CD14-positive monocyte (primary cell): ENCODE data around the gene MANF. TPM values are rescaled to one million over a fixed set of nuclear protein-coding genes. Genes with fewer than 3 reads are reported as not detected.

ENCODE experiments used
- DNase-seq, 3 donors: peaks; one replicate each; pipeline ENCODE4 v3.0.0-alpha.2; 2011 to 2022
- H2AFZ ChIP-seq: 2 replicates; pipeline ENCODE4 v1.6.0; 2012; ENCODE audit warnings: mild to moderate bottlenecking, low read depth, low read length, inconsistent platforms; ENCODE audit not compliant: insufficient read depth, poor library complexity, severe bottlenecking
- H3K27ac ChIP-seq, 2 donors: 1 replicate in 1 of 2; 2 replicates in 1 of 2; pipeline ENCODE4 v1.5.1; 2012 to 2013; ENCODE audit warnings: low read length in 2 of 2, control low read depth in 1 of 2, inconsistent platforms in 1 of 2, low read depth in 1 of 2, mild to moderate bottlenecking in 1 of 2
- H3K27me3 ChIP-seq, 2 donors: one replicate each; pipeline versions ENCODE4 v1.6.0 to v1.6.1; 2011 to 2013; ENCODE audit warnings: low read length in 2 of 2; ENCODE audit not compliant: control insufficient read depth in 2 of 2, insufficient read depth in 2 of 2
- H3K36me3 ChIP-seq, 2 donors: replicated peaks in 1 of 2; 1 replicate in 1 of 2; 2 replicates in 1 of 2; pipeline versions ENCODE4 v1.5.1 to v1.6.1; 2012 to 2013; ENCODE audit warnings: low read length in 2 of 2, control low read depth in 1 of 2, inconsistent platforms in 1 of 2, mild to moderate bottlenecking in 1 of 2; ENCODE audit not compliant: insufficient read depth in 2 of 2, control insufficient read depth in 1 of 2
- H3K4me1 ChIP-seq, 2 donors: 1 replicate in 1 of 2; 2 replicates in 1 of 2; pipeline versions ENCODE4 v1.5.1 to v1.6.1; 2012 to 2013; ENCODE audit warnings: low read length in 2 of 2, control low read depth in 1 of 2, inconsistent platforms in 1 of 2, mild to moderate bottlenecking in 1 of 2, moderate library complexity in 1 of 2; ENCODE audit not compliant: insufficient read depth in 2 of 2, control insufficient read depth in 1 of 2
- H3K4me2 ChIP-seq: replicated peaks from 2 replicates; pipeline ENCODE3; 2012; ENCODE audit warnings: low read length, moderate library complexity, mild to moderate bottlenecking; ENCODE audit not compliant: poor library complexity, severe bottlenecking; ENCODE audit errors: extremely low read depth
- H3K4me3 ChIP-seq, 3 experiments: fragments of 200-600 bp in 1 of 3; sonication (generic) in 1 of 3; replicated peaks in 1 of 3; 1 replicate in 2 of 3; 2 replicates in 1 of 3; pipeline ENCODE4 v1.5.1; 2011 to 2013; ENCODE audit warnings: low read length in 3 of 3, mild to moderate bottlenecking in 3 of 3, control low read depth in 2 of 3, low read depth in 2 of 3, inconsistent platforms in 1 of 3, moderate library complexity in 1 of 3
- H3K79me2 ChIP-seq: 2 replicates; pipeline ENCODE4 v1.6.0; 2012; ENCODE audit warnings: mild to moderate bottlenecking, control low read depth, inconsistent platforms, low read length, moderate library complexity; ENCODE audit not compliant: insufficient read depth
- H3K9ac ChIP-seq: 2 replicates; pipeline ENCODE4 v1.6.0; 2017; ENCODE audit warnings: low read length, mild to moderate bottlenecking; ENCODE audit not compliant: insufficient read depth, poor library complexity, severe bottlenecking
- H3K9me3 ChIP-seq, 2 donors: replicated peaks in 1 of 2; 1 replicate in 1 of 2; 2 replicates in 1 of 2; pipeline versions ENCODE4 v1.5.1 to v1.6.1; 2012 to 2013; ENCODE audit warnings: low read length in 2 of 2, control low read depth in 1 of 2; ENCODE audit not compliant: control insufficient read depth in 1 of 2, insufficient read depth in 1 of 2
- H4K20me1 ChIP-seq: 2 replicates; pipeline ENCODE4 v1.6.0; 2012; ENCODE audit warnings: mild to moderate bottlenecking, low read length, control low read depth, moderate library complexity; ENCODE audit not compliant: insufficient read depth
- H3K27ac Mint-ChIP-seq, 7 donors: one replicate each; pipeline ENCODE4 v1.8.0; 2020; ENCODE audit warnings: mild to moderate bottlenecking in 7 of 7, mixed read lengths in 7 of 7, moderate library complexity in 6 of 7, inconsistent platforms in 2 of 7
- H3K27me3 Mint-ChIP-seq, 3 donors: one replicate each; pipeline ENCODE4 v1.8.0; 2021 to 2022; ENCODE audit warnings: low read depth in 3 of 3, mild to moderate bottlenecking in 3 of 3, mixed read lengths in 3 of 3, moderate library complexity in 3 of 3, inconsistent platforms in 1 of 3
- H3K36me3 Mint-ChIP-seq, 2 donors: one replicate each; pipeline ENCODE4 v1.8.0; 2020; ENCODE audit warnings: mixed read lengths in 2 of 2, inconsistent platforms in 1 of 2, mild to moderate bottlenecking in 1 of 2
- H3K4me1 Mint-ChIP-seq: one replicate; pipeline ENCODE4 v1.8.0; 2020; ENCODE audit warnings: mild to moderate bottlenecking, mixed read lengths
- H3K4me3 Mint-ChIP-seq, 2 donors: one replicate each; pipeline ENCODE4 v1.8.0; 2020; ENCODE audit warnings: mild to moderate bottlenecking in 2 of 2, mixed read lengths in 2 of 2, moderate library complexity in 1 of 2
- H3K9me3 Mint-ChIP-seq, 7 donors: one replicate each; pipeline ENCODE4 v1.8.0; 2020 to 2022; ENCODE audit warnings: mixed read lengths in 7 of 7, mild to moderate bottlenecking in 6 of 7, moderate library complexity in 6 of 7, inconsistent platforms in 2 of 7
- WGBS: methylation state at CpG from one replicate; pipeline ENCODE4 v1.1.5; 2013; ENCODE audit warnings: missing lambda C conversion rate; ENCODE audit not compliant: insufficient coverage; 5-methylcytosine and 5-hydroxymethylcytosine counted together
- intact Hi-C, 2 donors: fragments of 100-400 bp; cut with micrococcal nuclease; formaldehyde crosslinking; loops; one replicate each; pipeline versions ENCODE4 v1.15.0 to v1.15.1; 2023
- polyA plus RNA-seq, 3 donors: library from polyadenylated mRNA; depleted of rRNA in 1 of 3; unstranded in 2 of 3; stranded (reverse) in 1 of 3; fragments of 300-500 nt in 2 of 3; fragments of >200 nt in 1 of 3; fragmentation: Illumina TruSeq in 2 of 3; gene quantifications; 1 replicate in 2 of 3; 2 replicates in 1 of 3; pipeline ENCODE4 v1.2.3, GENCODE V29; 2012 to 2021
- TF ChIP-seq, protein P1 (sequence below): fragments of 200-600 bp; IDR thresholded peaks from one replicate; pipeline ENCODE4 v1.8.0; 2022; ENCODE audit warnings: antibody characterized with exemption, mild to moderate bottlenecking

MANF gene
- polyA plus RNA-seq, 3 donors, result 14.1 to 30.2 (median 23.6) TPM

DNA sequence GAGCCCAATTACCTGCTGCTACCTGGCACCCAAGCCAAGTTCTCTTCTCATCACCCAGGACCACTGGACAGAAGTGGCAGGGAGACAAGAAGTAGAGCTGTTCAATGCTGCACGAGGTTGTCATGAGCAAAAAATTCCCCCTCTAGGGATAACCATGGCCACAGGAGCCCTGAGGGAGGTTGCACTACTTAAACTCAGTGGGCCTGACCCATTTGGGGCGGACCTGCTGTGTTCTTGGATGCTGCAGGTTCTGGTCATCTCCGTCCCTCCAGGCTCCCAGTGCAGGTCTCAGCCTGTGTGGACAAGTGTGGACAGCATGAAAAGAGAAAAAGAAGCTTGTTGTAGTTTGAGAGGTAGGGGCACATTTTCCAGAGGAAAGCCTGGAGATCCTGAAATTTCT lies 26.1 kb upstream of the MANF start:
- Mint-ChIP-seq H3K36me3 (no peaks in the 10 kb centered on the region), H3K27me3 (peaks cover 0 to 1% (median 1%) of the 10 kb centered on the region in 3 donors), H3K4me1 (no peaks in the 10 kb centered on the region), H3K9me3 (no peaks in the 10 kb centered on the region), H3K4me3 (no peak overlapping the region), H3K27ac (no peak overlapping the region)
- Histone ChIP-seq H4K20me1 (no peaks in the 10 kb centered on the region), H3K4me2 (no peak overlapping the region), H3K4me3 (no peak overlapping the region), H3K4me1 (no peaks in the 10 kb centered on the region), H3K27ac (no peak overlapping the region), H3K9ac (no peak overlapping the region), H3K9me3 (no peaks in the 10 kb centered on the region), H3K79me2 (no peaks in the 10 kb centered on the region), H2AFZ (no peak overlapping the region), H3K36me3 (no peaks in the 10 kb centered on the region), H3K27me3 (no peaks in the 10 kb centered on the region)
- TF ChIP-seq, protein P1, sequence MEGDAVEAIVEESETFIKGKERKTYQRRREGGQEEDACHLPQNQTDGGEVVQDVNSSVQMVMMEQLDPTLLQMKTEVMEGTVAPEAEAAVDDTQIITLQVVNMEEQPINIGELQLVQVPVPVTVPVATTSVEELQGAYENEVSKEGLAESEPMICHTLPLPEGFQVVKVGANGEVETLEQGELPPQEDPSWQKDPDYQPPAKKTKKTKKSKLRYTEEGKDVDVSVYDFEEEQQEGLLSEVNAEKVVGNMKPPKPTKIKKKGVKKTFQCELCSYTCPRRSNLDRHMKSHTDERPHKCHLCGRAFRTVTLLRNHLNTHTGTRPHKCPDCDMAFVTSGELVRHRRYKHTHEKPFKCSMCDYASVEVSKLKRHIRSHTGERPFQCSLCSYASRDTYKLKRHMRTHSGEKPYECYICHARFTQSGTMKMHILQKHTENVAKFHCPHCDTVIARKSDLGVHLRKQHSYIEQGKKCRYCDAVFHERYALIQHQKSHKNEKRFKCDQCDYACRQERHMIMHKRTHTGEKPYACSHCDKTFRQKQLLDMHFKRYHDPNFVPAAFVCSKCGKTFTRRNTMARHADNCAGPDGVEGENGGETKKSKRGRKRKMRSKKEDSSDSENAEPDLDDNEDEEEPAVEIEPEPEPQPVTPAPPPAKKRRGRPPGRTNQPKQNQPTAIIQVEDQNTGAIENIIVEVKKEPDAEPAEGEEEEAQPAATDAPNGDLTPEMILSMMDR, result no peak
- WGBS, result 100% methylated on average over 2 of the region's 3 CpGs
- intact Hi-C loops, result no loop called here
- no peak for DNase-seq

DNA sequence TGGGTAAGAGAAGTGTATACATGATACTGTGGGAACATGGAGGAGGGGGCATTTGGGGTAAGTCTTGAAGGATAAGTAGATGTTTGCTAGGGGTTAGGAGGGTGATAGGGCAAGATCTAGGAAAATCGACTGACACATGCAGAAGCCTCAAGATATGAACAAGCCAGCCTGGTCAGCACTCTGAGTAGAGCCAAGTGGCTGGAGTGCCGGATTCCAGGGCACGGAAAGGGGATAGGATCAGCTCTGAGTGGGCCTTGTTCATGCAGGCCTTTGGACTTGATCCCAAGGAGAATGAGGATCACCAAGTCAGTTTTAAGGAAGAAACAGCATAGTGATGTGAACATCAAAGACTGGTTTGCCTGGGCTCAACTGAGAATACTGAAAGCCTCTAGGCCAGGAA lies 24.3 kb upstream of the MANF start:
- Histone ChIP-seq H3K27ac (no peak overlapping the region), H3K4me1 (no peaks in the 10 kb centered on the region), H3K4me2 (no peak overlapping the region), H3K4me3 (no peak overlapping the region), H3K79me2 (no peaks in the 10 kb centered on the region), H2AFZ (no peak overlapping the region), H4K20me1 (no peaks in the 10 kb centered on the region), H3K36me3 (no peaks in the 10 kb centered on the region), H3K27me3 (no peaks in the 10 kb centered on the region), H3K9me3 (no peaks in the 10 kb centered on the region), H3K9ac (no peak overlapping the region)
- no peak overlapping the region for H3K27ac Mint-ChIP-seq
- no peak overlapping the region for H3K4me3 Mint-ChIP-seq
- TF ChIP-seq, protein P1, result no peak
- WGBS, result 88% methylated on average over 3 of the region's 3 CpGs
- no peaks in the 10 kb centered on the region for H3K4me1 Mint-ChIP-seq
- DNase-seq, result no peak
- H3K27me3 Mint-ChIP-seq, result peaks cover 0 to 4% (median 1%) of the 10 kb centered on the region in 3 donors
- no peaks in the 10 kb centered on the region for H3K36me3 Mint-ChIP-seq
- intact Hi-C loops, result no loop called here
- H3K9me3 Mint-ChIP-seq, result peaks cover 0 to 4% (median 0%) of the 10 kb centered on the region in 7 donors
